Ishikawa (cell line): Measurements from ENCODE around the gene A4GALT.

Source experiments
- CEBPB ChIP-seq: IDR thresholded peaks from 2 replicates; pipeline ENCODE4 v1.6.1; 2012
- CREB1 ChIP-seq: IDR thresholded peaks from 2 replicates; pipeline ENCODE4 v1.6.1; 2012; ENCODE audit warnings: low read depth
- EGR1 ChIP-seq: IDR thresholded peaks from 2 replicates; pipeline ENCODE4 v1.6.1; 2012
- EP300 ChIP-seq: IDR thresholded peaks from 2 replicates; pipeline ENCODE4 v1.6.1; 2012; ENCODE audit warnings: borderline replicate concordance
- FOXM1 ChIP-seq: IDR thresholded peaks from 2 replicates; pipeline ENCODE4 v1.6.1; 2012; ENCODE audit warnings: low read depth, borderline replicate concordance
- MAX ChIP-seq: IDR thresholded peaks from 2 replicates; pipeline ENCODE4 v1.6.1; 2012
- NFIC ChIP-seq: IDR thresholded peaks from 2 replicates; pipeline ENCODE4 v1.6.1; 2012
- RAD21 ChIP-seq: IDR thresholded peaks from 2 replicates; pipeline ENCODE4 v1.6.1; 2012; ENCODE audit warnings: low read depth
- REST ChIP-seq: IDR thresholded peaks from 2 replicates; pipeline ENCODE4 v1.6.1; 2012; ENCODE audit warnings: low read depth, mild to moderate bottlenecking
- TAF1 ChIP-seq: IDR thresholded peaks from 2 replicates; pipeline ENCODE4 v1.6.1; 2012; ENCODE audit warnings: low read depth, mild to moderate bottlenecking
- TCF12 ChIP-seq: IDR thresholded peaks from 2 replicates; pipeline ENCODE4 v1.6.1; 2012; ENCODE audit warnings: low read depth
- TEAD4 ChIP-seq: IDR thresholded peaks from 2 replicates; pipeline ENCODE4 v1.6.1; 2012
- USF1 ChIP-seq: IDR thresholded peaks from 2 replicates; pipeline ENCODE4 v1.6.1; 2012
- YY1 ChIP-seq: IDR thresholded peaks from 2 replicates; pipeline ENCODE4 v1.6.1; 2012; ENCODE audit warnings: low read depth
- ZBTB7A ChIP-seq: IDR thresholded peaks from 2 replicates; pipeline ENCODE4 v1.6.1; 2012; ENCODE audit warnings: low read depth

Gene A4GALT

GRCh38 chr22:42680648-42681047 lies 40.0 kb downstream of the A4GALT start:
- TF ChIP-seq TEAD4 (0 out of 2 replicates have a peak, but pooled peaks have one; percentile 5), RAD21 (no peak), NFIC (no peak), EGR1 (no peak), TAF1 (no peak), REST (no peak)

- TF ChIP-seq TAF1, result no peak
- TF ChIP-seq CREB1, result no peak
- TF ChIP-seq TCF12, result no peak
- no peak for TF ChIP-seq YY1
- TF ChIP-seq REST, result no peak
- TF ChIP-seq NFIC, result no peak
- no peak for TF ChIP-seq RAD21
- TF ChIP-seq TEAD4, result no peak
- TF ChIP-seq ZBTB7A, result no peak
- TF ChIP-seq EGR1, result no peak
- no peak for TF ChIP-seq FOXM1
- TF ChIP-seq EP300, result no peak
- no peak for TF ChIP-seq CEBPB
- TF ChIP-seq USF1, result no peak
- no peak for TF ChIP-seq MAX
Measured at GRCh38 chr22:42679691-42680090, 41.0 kb downstream of the A4GALT start.

- no peak for TF ChIP-seq EP300
- no peak for TF ChIP-seq FOXM1
- TF ChIP-seq USF1, result no peak
- no peak for TF ChIP-seq NFIC
- TF ChIP-seq TEAD4, result no peak
- no peak for TF ChIP-seq CEBPB
- no peak for TF ChIP-seq YY1
- no peak for TF ChIP-seq EGR1
- TF ChIP-seq TAF1, result no peak
- TF ChIP-seq REST, result no peak
- no peak for TF ChIP-seq MAX
- no peak for TF ChIP-seq CREB1
- TF ChIP-seq RAD21, result no peak
- no peak for TF ChIP-seq ZBTB7A
- TF ChIP-seq TCF12, result no peak
Measured at GRCh38 chr22:42678894-42679293, 41.8 kb downstream of the A4GALT start.

- TF ChIP-seq MAX, result no peak
- TF ChIP-seq TEAD4, result no peak
- TF ChIP-seq TAF1, result no peak
- no peak for TF ChIP-seq FOXM1
- no peak for TF ChIP-seq NFIC
- TF ChIP-seq RAD21, result no peak
- no peak for TF ChIP-seq CREB1
- no peak for TF ChIP-seq EP300
Measured at GRCh38 chr22:42676059-42676607, 44.5 kb downstream of the A4GALT start.

GRCh38 chr22:42673898-42674401 lies 46.7 kb downstream of the A4GALT start:
- TF ChIP-seq USF1, result no peak
- no peak for TF ChIP-seq TAF1
- TF ChIP-seq EP300, result no peak
- no peak for TF ChIP-seq FOXM1
- TF ChIP-seq CEBPB, result no peak
- TF ChIP-seq TEAD4, result no peak
- TF ChIP-seq TCF12, result peak; percentile 28; the same call in 1 of the 2 replicates
- no peak for TF ChIP-seq REST
- 0 out of 2 replicates have a peak, but pooled peaks have one; percentile 15 for TF ChIP-seq NFIC
- TF ChIP-seq ZBTB7A, result no peak
- no peak for TF ChIP-seq MAX
- TF ChIP-seq RAD21, result no peak
- TF ChIP-seq EGR1, result no peak
- TF ChIP-seq YY1, result 0 out of 2 replicates have a peak, but pooled peaks have one; percentile 23
- peak; percentile 39; the same call in 1 of the 2 replicates for TF ChIP-seq CREB1
